K562 (cell line): Measurements from ENCODE around the gene SERPINA3. TPM values are rescaled to one million over a fixed set of nuclear protein-coding genes. Genes with fewer than 3 reads are reported as not detected.

Experiments
- ATAC-seq: fragments of 200-7000 bp; cut with Tn5 transposase; 3 replicates; pipeline ENCODE4 v1.9.1; 2020; ENCODE audit warnings: moderate library complexity
- BruUV-seq: library from RNA; stranded (reverse); fragments of 400-500 nt; replicated peaks from 2 replicates; lab custom pipeline; 2021; lab: Mats Ljungman, UMichigan
- CTCF ChIA-PET: fragments of 300-600 bp; formaldehyde crosslinking; extraction: SDS; loops from one replicate; lab custom pipeline; 2021; ENCODE audit warnings: low intra/inter-chr PET ratio; lab: Yijun Ruan, JAX
- POLR2A ChIA-PET: fragments of 300-600, 350-650 bp; sonication (Branson Sonifier 250); formaldehyde crosslinking; extraction: SDS; loops from one replicate; lab custom pipeline; 2021; ENCODE audit warnings: antibody characterized with exemption, inconsistent platforms; lab: Yijun Ruan, JAX
- DNase-seq, 4 experiments: peaks; one replicate each; pipeline versions ENCODE4 v3.0.0 to v3.0.0-alpha.2; 2011 to 2018; ENCODE audit warnings: low spot score in 3 of 4, mixed read lengths in 3 of 4; ENCODE audit errors: extremely low read depth in 1 of 4
- FAIRE-seq: peaks from 2 replicates; lab custom pipeline; 2011; peaks lifted over from hg19 to GRCh38; lab: Jason Lieb, UNC
- H2AFZ ChIP-seq: 2 replicates; pipeline ENCODE4 v1.6.0; 2011; ENCODE audit warnings: low read depth, low read length, control low read depth, inconsistent platforms
- H3K27ac ChIP-seq: fragments of 200-600 bp; 3 replicates; pipeline ENCODE4 v1.8.0; 2011; ENCODE audit warnings: low read depth, mild to moderate bottlenecking, control low read depth, inconsistent platforms, low read length, moderate library complexity, mixed read lengths; ENCODE audit errors: extremely low read depth
- H3K27me3 ChIP-seq, 2 experiments: fragments of 300-600 bp in 1 of 2; 2 replicates in 1 of 2; 3 replicates in 1 of 2; pipeline versions ENCODE4 v1.6.0 to v1.8.0; 2011; ENCODE audit warnings: inconsistent platforms in 2 of 2, low read length in 2 of 2, mild to moderate bottlenecking in 1 of 2, mixed read lengths in 1 of 2, moderate library complexity in 1 of 2; ENCODE audit not compliant: control insufficient read depth in 2 of 2, insufficient read depth in 2 of 2
- H3K36me3 ChIP-seq: fragments of 300-600 bp; 3 replicates; pipeline ENCODE4 v1.8.0; 2011; ENCODE audit warnings: mild to moderate bottlenecking, low read length, inconsistent platforms; ENCODE audit not compliant: control insufficient read depth, insufficient read depth
- H3K4me1 ChIP-seq, 2 experiments: fragments of 200-600 bp in 1 of 2; replicated peaks in 1 of 2; 2 replicates in 1 of 2; 3 replicates in 1 of 2; pipeline versions ENCODE4 v1.5.1 to v1.8.0; 2011; ENCODE audit warnings: inconsistent platforms in 2 of 2, low read length in 2 of 2, mild to moderate bottlenecking in 1 of 2, mixed read lengths in 1 of 2, moderate library complexity in 1 of 2; ENCODE audit not compliant: control insufficient read depth in 2 of 2, insufficient read depth in 2 of 2
- H3K4me2 ChIP-seq: 2 replicates; pipeline ENCODE4 v1.6.1; 2011; ENCODE audit warnings: low read length, control low read depth, inconsistent platforms, mixed read lengths; ENCODE audit not compliant: insufficient read depth
- H3K4me3 ChIP-seq: fragments of 200-600 bp; sonication (generic), shearing (Covaris generic); 2 replicates; pipeline ENCODE4 v1.5.1; 2016; ENCODE audit warnings: control low read depth, inconsistent platforms
- H3K79me2 ChIP-seq: fragments of 200-600 bp; 3 replicates; pipeline ENCODE4 v1.8.0; 2011; ENCODE audit warnings: low read length, inconsistent platforms; ENCODE audit not compliant: control insufficient read depth, insufficient read depth
- H3K9ac ChIP-seq, 2 experiments: 2 replicates each; pipeline versions ENCODE4 v1.6.0 to v1.6.1; 2011; ENCODE audit warnings: low read depth in 2 of 2, low read length in 2 of 2, control low read depth in 1 of 2, inconsistent platforms in 1 of 2, mild to moderate bottlenecking in 1 of 2, mixed read lengths in 1 of 2; ENCODE audit not compliant: insufficient read depth in 1 of 2
- H3K9me1 ChIP-seq: one replicate; pipeline ENCODE4 v1.6.0; 2011; ENCODE audit warnings: inconsistent platforms, mild to moderate bottlenecking, low read length, moderate library complexity; ENCODE audit not compliant: control insufficient read depth, insufficient read depth
- H3K9me3 ChIP-seq: replicated peaks from 2 replicates; pipeline ENCODE4 v1.5.1; 2011; ENCODE audit warnings: low read depth, low read length, inconsistent platforms; ENCODE audit not compliant: control insufficient read depth, insufficient read depth
- H4K20me1 ChIP-seq: replicated peaks from 2 replicates; pipeline ENCODE4 v1.6.1; 2011; ENCODE audit warnings: low read length, inconsistent platforms, mixed read lengths; ENCODE audit not compliant: control insufficient read depth, insufficient read depth
- ARHGAP35 ChIP-seq: fragments of 450-650 bp; IDR thresholded peaks from 2 replicates; pipeline ENCODE4 v1.6.1; 2018; ENCODE audit not compliant: partially characterized antibody
- MYBL2 ChIP-seq, 2 experiments: fragments of 450-650 bp in 1 of 2; sonication (generic) in 1 of 2; formaldehyde crosslinking in 1 of 2; IDR thresholded peaks; 2 replicates each; pipeline versions ENCODE4 v1.6.1 to v1.8.1; 2017 to 2022; ENCODE audit warnings: borderline replicate concordance in 1 of 2, inconsistent platforms in 1 of 2, low read depth in 1 of 2, mild to moderate bottlenecking in 1 of 2, missing genetic modification reagents in 1 of 2, moderate library complexity in 1 of 2
- REST ChIP-seq, 2 experiments: fragments of 450-650 bp; formaldehyde crosslinking in 1 of 2; IDR thresholded peaks; 2 replicates each; pipeline versions ENCODE4 v1.4.0 to v1.6.1; 2014 to 2020; ENCODE audit warnings: mild to moderate bottlenecking in 2 of 2, borderline replicate concordance in 1 of 2, low read depth in 1 of 2
- ZNF217 ChIP-seq: sonication (generic); formaldehyde crosslinking; IDR thresholded peaks from 2 replicates; pipeline ENCODE4 v1.8.0; 2022; ENCODE audit warnings: mild to moderate bottlenecking, missing genetic modification reagents
- ZNF639 ChIP-seq, 2 experiments: fragments of 200-800 bp in 1 of 2; sonication (Bioruptor generic) in 1 of 2; sonication (generic) in 1 of 2; formaldehyde crosslinking in 1 of 2; IDR thresholded peaks in 1 of 2; conservative IDR thresholded peaks in 1 of 2; 2 replicates each; pipeline versions ENCODE4 v1.5.0 to v1.6.1; 2016 to 2020; ENCODE audit warnings: missing compliant biosample characterization in 1 of 2, missing genetic modification characterization in 1 of 2, missing genetic modification reagents in 1 of 2
- WGBS: fragments of 100-300 bp; shearing (Covaris generic); methylation state at CpG from one replicate; pipeline ENCODE4 v1.1.6; 2016; ENCODE audit warnings: low coverage, mixed read lengths; ENCODE audit not compliant: insufficient coverage; ENCODE audit errors: missing lambda C conversion rate; 5-methylcytosine and 5-hydroxymethylcytosine counted together
- in situ Hi-C: fragments of 300-500 bp; cut with MboI; formaldehyde crosslinking; loops from 4 replicates; pipeline ENCODE4 v1.15.0; 2018; ENCODE audit warnings: inconsistent platforms, mixed read lengths
- intact Hi-C: fragments of 100-400 bp; cut with micrococcal nuclease; formaldehyde crosslinking; loops from 2 replicates; pipeline ENCODE4 v1.14.2; 2022
- polyA plus RNA-seq, 8 experiments: library from polyadenylated mRNA; depleted of rRNA in 4 of 8; stranded (reverse) in 5 of 8; unstranded in 3 of 8; fragments of >200 nt; fragmentation: Nextera tagmentation in 2 of 8; fragmentation: Illumina TruSeq in 1 of 8; extraction: Ambion mirVana in 2 of 8; extraction: Trizol in 1 of 8; gene quantifications; 2 replicates each; pipeline versions ENCODE4 v1.2.1 to v1.2.3, GENCODE V29; 2011 to 2014; ENCODE audit warnings: inconsistent platforms in 1 of 8, missing spikeins in 1 of 8
- total RNA-seq, 7 experiments: library from RNA; depleted of rRNA in 6 of 7; stranded (reverse); fragments of >200 nt in 6 of 7; fragmentation: Illumina TruSeq in 2 of 7; extraction: Trizol in 2 of 7; gene quantifications; 2 replicates each; pipeline versions ENCODE4 v1.2.1 to v1.2.3, GENCODE V29; 2011 to 2021; ENCODE audit warnings: low replicate concordance in 1 of 7

The SERPINA3 gene
- total and polyA plus RNA-seq, 9 of the 15 experiments (the other 6 are each of a cell fraction or from before 2014, with no cell fraction given) = 2.3 TPM; not detected in 8

- H3K4me2 ChIP-seq = no peak overlapping the region
- WGBS = 0% methylated on average over 9 of the region's 13 CpGs
- no peak for ATAC-seq
- no peak overlapping the region for H3K9ac ChIP-seq
- H3K27ac ChIP-seq = no peak overlapping the region
- DNase-seq = no peak
- H3K9me3 ChIP-seq = no peaks in the 10 kb centered on the region
- TF ChIP-seq MYBL2 (IDR thresholded peaks at IDR 0.05; ENCODE audit: low read depth) (no peak), MYBL2 (CRISPR knock-in tag; IDR thresholded peaks at IDR 0.05; ENCODE audit: borderline replicate concordance) (no peak), ZNF639 (CRISPR knock-in tag; conservative IDR thresholded peaks at IDR 0.05 in 1 of 2, IDR thresholded peaks at IDR 0.05 in 1 of 2) (no peak), ARHGAP35 (no peak), REST (IDR thresholded peaks at IDR 0.05; ENCODE audit: borderline replicate concordance) (peak; percentile 7; the same call in 1 of the 2 replicates), REST (CRISPR knock-in tag; IDR thresholded peaks at IDR 0.05; ENCODE audit: low read depth) (no peak), ZNF217 (CRISPR knock-in tag) (no peak)
- ChIA-PET CTCF (no interaction called here), POLR2A (no interaction called here)
- no peaks in the 10 kb centered on the region for H3K36me3 ChIP-seq
- intact Hi-C loops (no loop called here), in situ Hi-C loops (no loop called here)
- H3K9me1 ChIP-seq = no peaks in the 10 kb centered on the region
- H2AFZ ChIP-seq = no peak overlapping the region
- FAIRE-seq = no peak
- H3K27me3 ChIP-seq = no peaks in the 10 kb centered on the region
- no peaks in the 10 kb centered on the region for H3K4me1 ChIP-seq
- no peak overlapping the region for H3K4me3 ChIP-seq
- H4K20me1 ChIP-seq = no peaks in the 10 kb centered on the region
- BruUV-seq = no TSS peak
- no peaks in the 10 kb centered on the region for H3K79me2 ChIP-seq
Observed at GRCh38 chr14:94654071-94654861, 42.1 kb downstream of the SERPINA3 start.
